GM21381 (cell line): ENCODE measurements around the gene NPIPB9.

Experiments used
- ATAC-seq: cut with Tn5 transposase; IDR thresholded peaks from one replicate; pipeline ENCODE4 v1.9.1; 2021; ENCODE audit warnings: mild to moderate bottlenecking, moderate library complexity; ENCODE audit not compliant: unreplicated experiment

Gene NPIPB9

GRCh38 chr16:28821874-28822519 is 70.4 kb downstream of the NPIPB9 start:
- ATAC-seq: no peak
